GM19467 (cell line): ENCODE results near the gene PON3.
A peak's percentile ranks its signal among the peaks of the same experiment; 100 is the strongest.

ENCODE experiments used
- ATAC-seq: cut with Tn5 transposase; IDR thresholded peaks from one replicate; pipeline ENCODE4 v1.9.1; 2021; ENCODE audit warnings: mild to moderate bottlenecking, moderate library complexity; ENCODE audit not compliant: unreplicated experiment

PON3 gene

DNA sequence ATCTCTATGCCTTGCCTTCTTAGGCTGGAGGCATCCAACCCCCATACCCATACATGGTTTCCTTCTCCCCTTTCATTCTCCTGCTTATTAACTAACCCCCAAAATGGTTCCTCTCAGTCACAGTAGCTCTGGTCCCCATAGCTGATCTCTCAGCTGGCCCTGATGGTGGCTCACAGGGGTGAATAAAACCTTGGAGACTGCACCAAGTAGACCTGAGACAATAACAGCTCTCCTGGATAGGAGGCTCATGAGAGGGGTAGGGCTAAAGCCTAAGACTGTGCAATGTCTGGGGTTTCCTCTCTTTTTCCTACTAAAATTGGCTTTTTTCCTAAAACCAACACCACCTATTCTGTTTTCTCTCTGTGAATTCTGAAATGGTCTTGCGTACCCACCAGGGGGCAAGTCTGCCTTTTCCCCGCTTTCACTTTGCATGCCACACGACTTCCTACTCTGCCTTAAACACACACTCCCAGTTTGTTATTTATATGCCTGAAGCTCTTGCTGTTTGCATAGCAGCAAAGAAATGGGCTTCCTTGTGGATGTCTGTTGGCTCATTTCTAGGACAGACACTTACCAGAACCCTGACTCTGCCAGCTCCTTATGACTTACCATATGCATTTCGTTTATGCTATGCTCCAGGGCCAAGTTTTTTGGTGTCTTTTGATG, 53.4 kb downstream of the PON3 start:
- no peak for ATAC-seq

DNA sequence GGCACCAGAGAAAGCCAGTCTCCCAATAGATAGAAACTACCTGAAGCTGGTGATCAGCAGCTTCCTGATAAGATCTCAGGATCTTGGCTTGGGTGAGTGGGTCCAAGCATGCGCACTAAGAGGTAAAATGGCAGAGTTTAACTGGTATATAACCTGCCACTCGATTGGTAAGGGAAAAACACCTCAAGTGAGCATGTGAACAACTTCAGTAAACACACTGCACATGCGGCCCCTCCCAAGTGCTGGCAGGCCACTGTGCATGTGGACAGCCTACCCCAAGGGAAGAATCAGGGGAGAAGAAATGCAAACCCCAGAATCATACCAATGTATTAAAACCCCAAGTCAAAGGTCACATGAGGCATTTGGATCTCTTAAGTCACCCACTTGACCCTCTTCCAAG, 54.1 kb downstream of the PON3 start:
- ATAC-seq = no peak

GRCh38 chr7:95340491-95340890, 55.7 kb downstream of the PON3 start:
- ATAC-seq = no peak

GRCh38 chr7:95338832-95339231, 57.3 kb downstream of the PON3 start:
- ATAC-seq = no peak

GRCh38 chr7:95335093-95335492, 61.1 kb downstream of the PON3 start:
- ATAC-seq = no peak

- no peak for ATAC-seq
These were observed 61.7 kb downstream of the PON3 start for GRCh38 chr7:95334447-95334846.

GRCh38 chr7:95330961-95331337, 65.2 kb downstream of the PON3 start:
- ATAC-seq = peak; percentile 23

DNA sequence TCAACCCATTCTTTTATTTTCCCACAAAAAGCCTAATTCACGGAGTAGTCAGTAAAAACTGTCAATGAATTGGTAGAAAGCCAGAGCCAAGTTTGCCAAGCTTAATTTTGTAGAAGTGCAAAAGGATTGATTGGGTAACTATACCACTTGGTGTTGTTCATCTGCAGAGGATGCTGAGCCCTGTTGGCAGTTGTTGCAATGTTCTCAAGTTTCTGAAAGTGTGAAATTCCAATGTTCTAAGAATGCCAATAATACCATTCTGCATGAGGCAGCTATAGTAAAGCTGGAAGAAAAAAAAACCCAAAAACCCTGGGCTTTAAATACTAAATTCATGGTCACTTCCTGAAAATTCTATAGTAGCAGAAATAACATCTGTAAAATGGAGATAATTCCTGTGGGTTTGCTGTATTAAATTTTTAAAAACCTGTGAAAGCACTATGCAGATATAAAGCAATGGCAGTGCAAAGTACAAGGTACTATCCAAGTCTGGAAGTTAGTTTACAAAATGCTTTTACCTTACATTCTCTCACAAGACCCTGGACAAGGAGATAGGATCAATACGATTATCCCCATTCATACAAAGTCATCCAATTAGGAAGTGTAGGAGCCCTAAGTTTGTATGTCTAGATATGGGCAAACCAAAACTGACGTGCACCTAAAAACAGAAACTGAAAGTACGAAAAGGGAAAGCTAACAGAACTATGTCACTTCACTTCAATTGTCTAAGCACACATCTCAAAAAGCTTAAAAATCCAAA, 65.8 kb downstream of the PON3 start:
- ATAC-seq = peak; percentile 85

DNA sequence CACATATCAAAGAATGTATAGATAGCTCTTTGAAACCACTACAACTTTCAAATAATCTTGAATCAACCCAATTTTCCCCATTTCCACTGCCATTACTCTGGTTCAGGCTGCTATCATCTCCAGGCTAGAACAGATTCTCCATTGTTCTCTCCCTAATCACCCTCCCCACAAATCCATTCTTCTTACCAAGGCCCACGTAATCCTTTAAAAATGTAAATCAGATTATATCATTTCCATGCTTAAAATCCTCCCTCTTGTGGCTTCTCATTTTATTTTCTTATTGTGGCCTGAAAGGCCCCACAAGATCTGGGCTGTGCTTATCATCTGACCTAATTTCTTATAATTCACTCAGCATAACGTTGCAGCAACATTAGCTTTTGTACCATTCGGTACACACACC, 68.8 kb downstream of the PON3 start:
- ATAC-seq = no peak

GRCh38 chr7:95324431-95324830, 71.7 kb downstream of the PON3 start, which contains the start of gene PON1:
PON1 (minus strand) TSS chr7:95324532; CDS start chr7:95324475, 57 bp downstream.
- ATAC-seq = peak; percentile 63

DNA sequence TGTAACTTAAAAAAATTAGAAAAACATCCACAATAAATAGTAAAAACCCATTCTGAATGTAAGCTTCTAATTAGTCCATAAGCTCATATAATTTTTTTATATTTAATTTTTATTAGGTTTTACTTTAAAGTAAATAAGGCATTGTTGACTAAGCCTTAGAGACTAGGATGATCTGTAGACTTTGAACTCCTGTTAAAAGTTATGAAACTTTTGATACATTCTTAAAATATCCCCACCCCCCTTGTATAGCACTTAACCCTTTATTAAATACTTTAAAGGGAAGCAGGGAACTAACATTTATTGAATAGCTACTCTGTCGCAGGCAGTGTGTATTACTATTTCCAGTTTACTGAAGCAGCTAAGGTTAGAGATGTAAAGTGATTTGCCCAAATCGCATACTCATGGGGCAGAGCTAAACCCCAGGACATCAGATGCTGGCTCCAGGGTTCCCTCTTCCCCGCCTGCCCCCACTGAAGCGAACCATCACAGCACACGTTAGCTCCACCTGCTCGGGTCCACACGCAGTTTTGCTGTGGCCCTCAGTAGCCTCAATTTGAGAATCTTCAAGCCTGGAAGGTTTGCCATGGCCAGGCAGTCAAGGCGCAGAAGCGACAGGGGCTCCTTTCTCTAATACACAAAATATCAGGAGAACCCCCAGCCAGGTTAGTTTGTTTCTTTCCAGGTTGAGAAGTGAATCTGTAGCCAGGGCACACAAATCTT, 72.6 kb downstream of the PON3 start:
- no peak for ATAC-seq

GRCh38 chr7:95322854-95323253, 73.3 kb downstream of the PON3 start:
- ATAC-seq = no peak

DNA sequence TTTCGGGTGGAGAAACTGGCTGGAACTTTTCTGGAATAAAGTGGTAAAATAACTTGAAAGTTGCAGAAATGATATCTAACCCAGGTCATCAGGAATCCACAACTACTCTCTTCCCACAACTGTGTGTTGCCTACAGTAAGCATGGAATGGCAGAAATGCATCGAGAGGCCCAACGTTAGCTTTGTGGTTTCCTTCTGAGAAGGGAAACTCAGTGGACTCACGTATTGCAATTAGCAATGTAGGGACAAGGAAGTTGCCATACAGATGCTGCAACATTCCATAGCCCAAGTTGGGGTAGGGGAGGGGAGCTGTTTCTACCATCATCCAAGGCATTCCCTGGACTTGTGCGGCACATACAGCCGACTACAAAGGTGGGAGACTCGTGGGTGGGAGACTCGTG, 73.8 kb downstream of the PON3 start:
- ATAC-seq = no peak

DNA sequence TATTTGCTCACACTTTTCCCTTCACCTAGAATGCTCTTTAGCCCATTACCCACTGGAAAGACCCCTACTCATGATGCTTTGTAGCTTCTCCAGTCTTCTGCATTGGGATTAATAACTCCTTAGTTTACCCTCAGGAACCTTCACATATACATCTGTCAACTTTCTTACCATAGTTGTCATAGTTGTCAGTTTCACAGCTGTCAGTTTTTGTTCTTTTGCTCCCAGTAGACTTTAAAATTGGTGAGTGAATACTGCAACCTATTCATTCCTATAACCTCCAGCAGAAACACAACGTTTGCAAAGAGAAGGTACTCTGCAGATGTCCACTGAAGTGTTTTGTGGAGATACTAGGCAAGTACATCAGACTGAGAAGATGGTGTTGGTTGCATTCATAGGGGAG, 74.5 kb downstream of the PON3 start:
- ATAC-seq = no peak

DNA sequence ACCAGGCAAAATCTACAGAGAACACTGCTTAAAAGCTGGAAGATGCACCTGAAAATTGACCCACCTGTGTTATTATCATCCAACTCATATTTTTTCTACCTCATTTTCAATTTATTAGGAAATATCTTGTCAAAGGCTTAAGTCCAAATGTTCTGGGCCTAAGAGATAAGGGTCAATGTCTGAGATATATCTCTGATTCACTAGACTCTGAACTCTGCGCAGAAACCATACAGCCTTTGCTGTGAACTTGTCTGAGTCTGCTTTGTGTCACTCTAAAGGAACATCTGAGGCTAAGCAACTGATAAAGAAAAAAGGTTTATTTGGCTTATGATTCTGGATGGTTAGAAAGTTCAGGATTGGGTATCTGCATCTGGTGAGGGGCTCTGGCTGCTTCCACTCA, 75.5 kb downstream of the PON3 start:
- ATAC-seq = no peak

DNA sequence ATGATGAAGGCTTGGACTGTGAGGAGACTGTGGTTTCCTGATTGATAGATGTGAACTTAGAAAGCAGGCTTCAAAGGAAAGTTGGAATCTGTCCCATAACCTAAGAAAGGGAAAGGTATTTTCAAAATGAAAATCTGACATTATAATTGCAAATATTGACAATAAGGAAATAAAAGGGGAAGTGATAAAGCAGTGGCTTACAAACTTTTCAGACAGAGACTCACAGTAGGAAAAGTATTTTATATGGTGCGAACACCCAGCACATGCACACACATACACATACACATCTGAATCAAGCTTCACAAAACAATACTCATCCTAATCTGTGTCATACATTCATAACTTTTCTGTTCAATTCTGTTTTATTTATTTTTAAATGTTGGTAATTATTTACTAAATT, 76.6 kb downstream of the PON3 start:
- ATAC-seq = no peak

- no peak for ATAC-seq
These were observed 77.6 kb downstream of the PON3 start for GRCh38 chr7:95318501-95319100.

- ATAC-seq = no peak
These were observed 78.2 kb downstream of the PON3 start for GRCh38 chr7:95317966-95318365.

GRCh38 chr7:95317546-95317945, 78.6 kb downstream of the PON3 start:
- no peak for ATAC-seq

DNA sequence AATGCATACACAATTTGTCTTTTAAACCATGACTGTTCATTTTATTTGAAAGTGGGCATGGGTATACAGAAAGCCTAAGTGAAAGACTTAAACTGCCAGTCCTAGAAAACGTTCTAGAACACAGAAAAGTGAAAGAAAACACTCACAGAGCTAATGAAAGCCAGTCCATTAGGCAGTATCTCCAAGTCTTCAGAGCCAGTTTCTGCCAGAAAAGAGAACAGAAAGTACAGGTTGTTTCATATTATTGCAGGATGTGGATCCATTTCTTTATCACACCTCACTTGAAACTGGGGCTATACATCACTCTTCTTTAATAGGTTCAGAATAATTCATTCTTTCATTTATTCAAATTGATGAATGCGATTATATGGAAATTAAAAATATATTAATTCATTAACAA, 79.6 kb downstream of the PON3 start:
- ATAC-seq = peak; percentile 84

GRCh38 chr7:95312561-95312960, 83.6 kb downstream of the PON3 start:
- no peak for ATAC-seq

DNA sequence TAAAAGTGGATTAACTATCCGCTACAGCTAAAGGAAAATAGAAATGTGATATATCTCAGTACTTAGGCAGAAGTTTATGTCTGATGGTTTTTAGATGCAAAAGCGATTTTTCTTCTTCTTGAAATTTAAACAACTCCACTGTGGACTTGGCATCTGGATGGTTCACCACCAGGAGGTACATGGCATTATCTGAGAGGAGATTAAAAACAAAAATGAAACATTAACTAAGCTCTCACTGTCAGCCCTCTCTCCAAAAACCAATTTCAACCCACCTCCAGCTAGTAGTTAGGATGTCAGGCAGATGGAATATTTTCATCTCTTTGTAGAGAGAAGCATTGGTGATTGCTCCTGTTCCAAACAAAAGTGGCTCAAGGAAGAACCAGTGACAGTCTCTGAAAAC, 84.8 kb downstream of the PON3 start:
- no peak for ATAC-seq
